PC-9 (cell line): ENCODE data around the gene LDHAL6B.

ENCODE experiments used
- EZH2 ChIP-seq: fragments of 200-600 bp; sonication (generic); IDR thresholded peaks from 2 replicates; pipeline ENCODE4 v1.8.0; 2017; ENCODE audit warnings: antibody characterized with exemption, low read depth
- TF ChIP-seq, protein P1 (sequence below): fragments of 200-600 bp; sonication (generic); conservative IDR thresholded peaks from 2 replicates; pipeline ENCODE4 v1.6.1; 2017; ENCODE audit warnings: mixed run types, antibody characterized with exemption, mild to moderate bottlenecking, moderate library complexity

GRCh38 chr15:59157840-59158700 is 48.6 kb upstream of the LDHAL6B start:
- TF ChIP-seq, protein P1, sequence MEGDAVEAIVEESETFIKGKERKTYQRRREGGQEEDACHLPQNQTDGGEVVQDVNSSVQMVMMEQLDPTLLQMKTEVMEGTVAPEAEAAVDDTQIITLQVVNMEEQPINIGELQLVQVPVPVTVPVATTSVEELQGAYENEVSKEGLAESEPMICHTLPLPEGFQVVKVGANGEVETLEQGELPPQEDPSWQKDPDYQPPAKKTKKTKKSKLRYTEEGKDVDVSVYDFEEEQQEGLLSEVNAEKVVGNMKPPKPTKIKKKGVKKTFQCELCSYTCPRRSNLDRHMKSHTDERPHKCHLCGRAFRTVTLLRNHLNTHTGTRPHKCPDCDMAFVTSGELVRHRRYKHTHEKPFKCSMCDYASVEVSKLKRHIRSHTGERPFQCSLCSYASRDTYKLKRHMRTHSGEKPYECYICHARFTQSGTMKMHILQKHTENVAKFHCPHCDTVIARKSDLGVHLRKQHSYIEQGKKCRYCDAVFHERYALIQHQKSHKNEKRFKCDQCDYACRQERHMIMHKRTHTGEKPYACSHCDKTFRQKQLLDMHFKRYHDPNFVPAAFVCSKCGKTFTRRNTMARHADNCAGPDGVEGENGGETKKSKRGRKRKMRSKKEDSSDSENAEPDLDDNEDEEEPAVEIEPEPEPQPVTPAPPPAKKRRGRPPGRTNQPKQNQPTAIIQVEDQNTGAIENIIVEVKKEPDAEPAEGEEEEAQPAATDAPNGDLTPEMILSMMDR: no peak
- no peak for TF ChIP-seq EZH2
